HG02759 (cell line): ENCODE data around the gene IGLL1.

Experiments
- ATAC-seq: cut with Tn5 transposase; IDR thresholded peaks from one replicate; pipeline ENCODE4 v1.9.1; 2021; ENCODE audit warnings: mild to moderate bottlenecking, moderate library complexity; ENCODE audit not compliant: unreplicated experiment

Gene IGLL1

DNA sequence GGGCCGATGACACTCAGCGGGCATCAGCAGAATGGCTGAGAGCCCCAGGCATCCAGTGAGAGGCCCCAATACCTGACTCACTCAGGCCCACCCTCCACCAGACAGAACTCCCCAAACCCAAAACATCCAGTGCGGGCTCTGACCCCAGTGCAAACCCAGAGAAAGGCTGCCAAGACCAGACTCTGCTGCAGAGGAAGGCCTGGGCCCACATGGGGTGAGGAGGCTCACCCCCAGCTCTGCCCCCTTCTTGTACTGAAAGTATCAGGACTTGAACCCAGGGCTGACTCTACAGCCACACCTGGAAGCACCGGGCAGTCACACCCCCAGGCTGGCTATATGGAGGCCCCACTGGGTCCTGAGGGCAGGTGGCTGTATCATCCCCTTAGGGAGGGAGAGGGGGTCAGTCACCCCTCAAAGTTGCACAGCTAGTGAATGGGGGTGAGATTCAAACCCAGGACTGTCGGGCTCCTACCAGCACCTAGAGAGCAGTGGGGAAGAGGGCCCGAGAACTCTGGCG, 49.3 kb downstream of the IGLL1 start:
- ATAC-seq = no peak

DNA sequence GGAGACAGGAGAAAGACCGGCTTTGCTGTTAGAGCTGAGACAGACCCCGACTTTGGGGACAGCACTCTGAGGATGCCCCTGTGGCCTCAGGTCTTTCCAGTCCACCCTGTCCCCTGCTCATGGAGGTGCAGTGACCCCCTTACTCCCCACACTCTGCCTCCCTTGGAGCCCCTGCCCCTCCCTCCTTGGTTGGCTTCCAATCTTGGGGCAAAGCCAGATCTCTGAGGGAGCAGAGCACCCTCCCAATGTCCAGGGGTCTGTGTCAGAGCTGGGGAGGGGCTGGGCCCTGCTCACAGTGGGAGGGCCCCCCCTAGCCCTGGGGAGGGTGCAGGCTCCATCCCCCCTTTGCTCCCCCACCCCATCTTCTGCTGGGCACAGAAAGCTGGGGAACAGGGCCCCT, 50.0 kb downstream of the IGLL1 start:
- ATAC-seq = no peak

DNA sequence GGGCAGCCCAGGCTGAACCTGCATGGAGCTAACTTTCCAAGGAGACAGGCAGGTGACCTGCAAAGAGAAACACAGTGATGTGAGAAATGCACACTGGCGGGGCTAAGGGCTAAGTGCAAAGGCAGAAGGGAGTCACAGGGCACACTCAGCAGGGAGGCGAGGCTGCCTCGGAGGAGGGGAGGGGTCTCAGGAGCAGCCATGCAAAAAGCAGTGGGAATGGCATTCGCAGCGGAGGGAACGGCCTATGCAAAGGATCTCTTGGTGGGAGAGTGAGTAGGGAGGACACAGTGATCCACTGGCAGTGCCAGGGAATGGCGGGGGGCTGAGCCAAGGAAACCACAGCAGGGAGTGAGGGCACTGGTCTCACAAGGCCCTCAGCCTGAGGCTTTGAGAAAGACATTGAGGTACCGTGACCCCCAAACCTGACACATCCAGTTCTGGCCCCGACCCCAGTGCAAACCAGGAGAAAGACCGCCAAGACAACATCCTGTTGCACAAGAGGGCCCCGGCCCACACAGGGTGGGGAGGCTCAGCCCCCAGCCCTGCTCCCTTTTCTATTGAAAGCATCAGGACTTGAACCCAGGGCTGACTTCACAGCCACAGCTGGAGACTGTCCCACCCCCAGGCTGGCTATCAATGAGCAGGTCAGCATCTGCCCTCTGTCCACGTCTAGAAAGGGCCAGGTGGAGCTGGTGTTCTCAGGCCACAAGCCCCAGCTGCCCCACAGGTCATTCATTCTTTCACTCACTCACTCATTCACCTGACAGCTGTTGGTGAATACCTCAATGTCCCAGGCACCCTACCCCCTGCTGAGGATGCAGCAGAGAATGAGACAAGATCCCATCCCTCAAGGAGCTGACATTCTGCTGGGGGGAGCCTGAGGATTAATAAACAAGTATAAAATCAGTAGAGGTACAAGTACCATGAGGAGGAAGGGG, 50.7 kb downstream of the IGLL1 start:
- ATAC-seq = no peak

GRCh38 chr22:23527971-23528740, 51.9 kb downstream of the IGLL1 start:
- ATAC-seq = no peak

GRCh38 chr22:23526596-23527316, 53.3 kb downstream of the IGLL1 start:
- no peak for ATAC-seq

DNA sequence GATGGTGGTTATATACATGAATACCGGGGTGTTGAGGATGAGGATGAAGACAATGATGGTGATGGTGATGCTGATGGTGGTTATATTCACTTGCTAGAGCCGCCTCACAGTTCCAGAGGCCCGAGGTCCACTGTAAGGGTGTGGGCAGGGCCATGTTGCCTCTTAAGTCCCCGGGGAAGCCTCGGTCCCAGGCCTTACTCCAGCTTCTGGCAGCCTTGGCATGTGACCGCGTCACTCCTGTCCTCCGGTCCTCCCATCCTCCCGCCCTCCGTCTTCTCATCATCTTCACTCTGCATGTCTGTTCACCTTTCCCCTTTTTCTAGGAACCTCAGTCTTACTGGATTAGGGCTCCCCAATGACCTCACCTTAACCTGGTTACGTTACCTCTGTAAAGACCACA, 54.6 kb downstream of the IGLL1 start:
- ATAC-seq = no peak

DNA sequence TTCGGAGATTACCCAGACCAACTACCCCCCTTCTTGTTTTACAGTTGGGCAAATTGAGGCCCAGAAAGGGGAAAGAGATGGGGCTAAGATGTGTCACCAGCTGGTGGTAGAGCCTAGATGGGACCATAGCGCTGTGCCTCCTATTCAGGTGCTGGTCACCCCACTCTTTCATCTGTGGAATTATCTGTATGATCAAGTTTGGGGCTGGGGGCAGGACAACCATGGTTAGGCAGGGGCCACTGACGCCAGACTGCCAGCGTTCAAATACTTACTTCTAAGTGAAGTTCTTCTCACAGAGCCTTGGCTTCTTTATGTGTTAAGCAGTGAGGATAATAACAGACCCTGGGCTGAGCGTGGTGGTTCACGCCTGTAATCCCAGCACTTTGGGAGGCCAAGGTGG, 55.9 kb downstream of the IGLL1 start:
- ATAC-seq = no peak

DNA sequence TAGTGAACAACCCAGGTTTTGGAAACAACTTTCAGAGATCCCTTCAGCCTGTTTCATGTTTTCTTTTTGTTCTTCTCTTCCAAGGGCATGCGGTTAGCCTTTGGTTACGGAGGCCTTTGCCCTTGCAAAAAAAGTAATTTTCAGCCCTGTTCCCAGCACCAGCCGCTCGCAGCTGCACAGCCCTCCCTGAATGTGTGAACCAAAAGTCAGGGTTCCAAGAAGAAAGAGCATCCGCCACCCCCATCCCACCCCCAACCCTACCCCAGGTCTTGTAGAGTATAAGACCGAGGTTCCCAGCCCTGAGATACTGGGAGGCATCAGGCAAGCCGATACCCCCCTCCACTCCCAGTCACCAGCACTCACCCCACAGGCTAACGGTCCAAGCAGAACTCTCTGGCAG, 56.4 kb downstream of the IGLL1 start:
- no peak for ATAC-seq
